ENCODE data around the gene GEMIN7.
"Not testable (repeated sequence)": the region's sequence is repeated elsewhere in the genome, so short reads cannot be mapped to it uniquely, and the experiment has no call there.

Gene GEMIN7

DNA sequence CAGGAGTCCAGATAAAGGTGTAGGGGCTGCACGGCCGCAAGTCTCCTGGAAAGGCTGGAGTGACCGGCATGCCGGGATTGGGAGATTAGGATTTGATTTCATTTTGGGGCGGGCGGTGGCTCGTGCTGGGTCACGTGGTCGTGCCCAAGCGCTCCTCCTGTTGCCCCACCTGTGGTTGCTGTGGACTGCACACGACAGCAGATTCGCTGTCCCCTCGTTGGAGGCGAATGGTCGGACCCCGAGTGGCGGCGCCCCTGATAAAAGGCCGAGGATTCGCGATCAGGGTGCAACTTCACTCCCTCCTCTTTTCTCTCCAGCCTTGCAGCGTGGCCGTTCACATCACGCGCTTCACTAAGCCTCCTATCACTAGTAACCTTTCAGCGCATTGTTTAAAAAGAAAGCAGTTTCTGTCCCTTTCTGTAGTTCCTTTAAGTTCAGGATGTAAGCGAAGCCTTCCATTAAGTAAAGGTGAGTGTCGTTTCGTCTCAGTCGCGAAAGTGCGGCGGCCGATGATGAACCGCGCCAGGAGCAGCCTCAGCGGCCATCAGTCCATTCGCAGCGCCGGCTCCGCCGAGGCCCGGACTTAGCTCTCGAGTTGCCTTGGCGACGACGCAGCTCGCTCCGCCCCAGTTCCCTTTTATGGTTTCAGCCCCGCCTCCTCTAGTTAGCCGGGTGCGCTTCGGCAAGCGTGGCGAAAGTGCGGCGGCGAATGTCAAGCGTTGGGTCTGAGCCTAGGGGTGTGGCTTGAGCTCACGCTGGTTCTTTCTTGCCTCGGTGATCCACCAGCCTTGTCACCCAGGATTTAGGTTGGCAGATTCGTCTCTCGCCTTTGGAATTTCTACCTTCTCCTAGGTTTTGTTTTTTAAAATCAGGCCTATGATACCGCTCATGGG is 12.2 kb downstream of the GEMIN7 start:
- DNase-seq, result peak; percentile 98

GRCh38 chr19:45092747-45093678 is 14.0 kb downstream of the GEMIN7 start, which contains the start of gene PPP1R37:
Gene PPP1R37, plus strand, starts transcription at chr19:45093179. Its CDS starts 147 bp downstream, at chr19:45093326.
- peak; percentile 95 to 96 for DNase-seq

DNA sequence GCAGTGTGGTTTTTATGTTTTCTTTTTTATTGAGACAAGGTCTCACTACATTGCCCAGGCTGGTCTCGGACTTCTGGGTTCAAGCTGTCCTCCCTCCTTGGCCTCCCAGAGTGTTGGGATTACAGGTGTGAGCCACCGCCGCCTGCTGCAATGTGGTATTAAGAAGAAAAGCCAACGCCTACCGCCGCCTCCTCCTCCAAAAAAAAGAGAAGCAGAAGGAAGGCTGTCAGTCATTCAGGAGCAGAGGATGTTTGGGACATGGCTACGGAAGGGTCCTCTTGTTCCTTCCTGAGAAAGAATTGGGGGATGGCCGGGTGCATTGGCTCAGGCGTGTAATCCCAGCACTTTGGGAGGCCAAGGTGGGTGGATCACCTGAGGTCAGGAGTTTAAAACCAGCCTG is 15.1 kb downstream of the GEMIN7 start:
- no peak for DNase-seq

DNA sequence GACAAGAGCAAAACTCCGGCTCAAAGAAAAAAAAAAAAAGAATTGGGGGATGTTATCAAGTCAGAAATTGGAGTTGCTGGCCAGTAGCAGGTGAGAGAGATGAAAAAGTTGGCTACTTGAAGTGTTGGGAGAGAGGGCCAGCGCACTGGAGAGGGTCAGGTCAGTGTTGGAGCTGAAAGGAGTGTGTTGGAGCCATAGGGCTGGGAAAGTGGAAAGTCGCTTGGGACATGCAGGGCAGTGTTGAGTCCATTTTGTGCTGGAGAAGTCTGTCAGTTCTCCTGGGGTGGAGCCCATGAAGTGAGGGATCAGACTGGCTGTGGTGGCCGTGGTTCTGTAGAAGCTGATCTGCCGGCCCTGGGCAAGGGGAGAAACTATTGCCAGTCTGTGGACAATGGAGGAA is 15.6 kb downstream of the GEMIN7 start:
- DNase-seq, result no peak

DNA sequence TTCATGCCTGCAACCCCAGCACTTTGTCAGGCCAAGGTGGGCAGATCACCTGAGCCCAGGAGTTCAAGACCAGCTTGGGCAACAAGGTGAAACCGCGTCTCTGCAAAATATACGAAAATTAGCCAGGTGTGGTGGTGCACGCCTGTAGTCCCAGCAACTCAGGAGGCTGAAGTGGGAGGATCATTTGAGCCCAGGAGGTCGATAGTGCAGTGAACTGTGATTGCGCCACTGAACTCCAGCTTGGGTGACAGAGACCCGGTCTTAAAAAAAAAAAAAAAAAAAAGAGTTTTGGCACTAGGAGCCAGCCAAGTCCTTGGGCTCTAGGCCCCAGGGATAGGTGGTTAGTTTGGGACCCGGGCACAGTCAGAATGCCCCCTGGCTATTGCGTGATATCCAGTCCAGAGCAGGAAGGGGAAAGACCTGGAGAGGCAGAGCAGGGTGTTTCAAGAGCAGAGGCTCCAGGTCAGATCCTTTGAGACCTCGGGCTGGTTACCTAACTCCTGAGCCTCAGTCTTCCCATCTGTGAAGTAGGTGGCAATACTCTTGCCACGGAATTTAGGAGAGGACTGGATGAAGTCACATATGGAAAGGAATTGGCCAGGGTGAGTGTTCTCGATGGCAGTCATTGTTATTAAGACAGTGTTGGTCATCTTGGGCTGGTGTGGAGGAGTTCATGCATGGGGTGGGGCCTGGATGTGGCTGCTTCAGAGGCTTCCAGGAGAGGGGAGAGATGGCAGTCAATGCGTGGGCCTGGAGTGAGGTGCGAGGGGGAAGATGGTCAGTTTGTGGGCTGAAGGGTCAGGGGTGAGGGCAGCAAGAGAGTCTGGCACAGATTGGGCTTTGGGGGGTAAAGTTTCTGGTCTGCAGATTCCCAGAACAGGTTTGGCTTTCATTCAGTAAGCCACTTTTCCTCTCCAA is 16.7 kb downstream of the GEMIN7 start:
- no peak for DNase-seq

GRCh38 chr19:45096700-45097099 is 17.6 kb downstream of the GEMIN7 start:
- DNase-seq, result no peak

- DNase-seq, result no peak
Observed at GRCh38 chr19:45097450-45097775, 18.4 kb downstream of the GEMIN7 start.

- DNase-seq, result no peak
Observed at GRCh38 chr19:45097776-45098520, 18.9 kb downstream of the GEMIN7 start.

DNA sequence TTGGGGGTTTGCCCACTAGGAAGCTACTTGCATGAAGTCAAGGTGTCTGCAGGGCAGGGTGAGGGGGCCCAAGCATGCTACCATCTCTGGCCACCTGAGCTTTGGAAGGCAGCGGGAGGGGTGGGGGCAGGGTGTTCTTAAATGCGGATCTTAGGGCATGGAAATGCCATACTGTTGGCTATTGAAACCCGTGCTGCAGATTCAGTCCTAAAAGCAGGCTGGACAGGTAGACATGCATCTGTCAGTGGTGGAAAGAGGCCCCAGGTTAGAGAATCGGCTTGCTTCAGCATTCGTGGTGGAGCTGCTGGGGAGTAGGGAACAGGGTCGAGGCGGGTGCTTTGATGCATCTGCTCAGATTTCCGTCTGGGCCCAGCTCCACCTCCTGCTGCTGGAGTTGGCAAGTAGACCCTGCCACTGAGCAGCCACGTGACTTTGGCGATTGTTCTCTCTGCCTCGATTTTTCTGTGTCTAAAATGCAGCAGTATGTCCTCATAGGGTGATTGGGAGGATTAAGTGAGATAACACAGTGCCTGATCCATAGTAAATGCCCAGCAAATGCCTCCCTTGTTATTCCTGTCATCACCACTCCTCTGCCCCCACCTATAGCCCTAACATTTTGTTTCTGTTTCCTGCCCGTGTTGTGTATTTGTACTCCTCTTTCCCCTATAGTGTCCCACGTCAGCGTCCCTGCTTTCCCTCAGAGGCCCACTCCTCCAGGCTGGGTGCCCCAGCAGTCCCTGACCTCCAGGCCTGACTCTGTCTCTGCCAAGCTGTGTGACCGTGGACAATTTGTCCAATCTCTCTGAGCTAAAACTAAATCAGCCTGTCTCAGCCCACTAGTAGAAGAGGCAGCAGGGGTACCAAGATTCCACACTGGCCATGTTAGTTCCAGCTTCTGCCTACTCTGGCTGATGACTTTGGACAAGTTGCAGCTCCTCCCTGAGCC is 19.7 kb downstream of the GEMIN7 start:
- no peak for DNase-seq

- DNase-seq, result no peak
Observed at GRCh38 chr19:45099467-45100191, 20.6 kb downstream of the GEMIN7 start.

DNA sequence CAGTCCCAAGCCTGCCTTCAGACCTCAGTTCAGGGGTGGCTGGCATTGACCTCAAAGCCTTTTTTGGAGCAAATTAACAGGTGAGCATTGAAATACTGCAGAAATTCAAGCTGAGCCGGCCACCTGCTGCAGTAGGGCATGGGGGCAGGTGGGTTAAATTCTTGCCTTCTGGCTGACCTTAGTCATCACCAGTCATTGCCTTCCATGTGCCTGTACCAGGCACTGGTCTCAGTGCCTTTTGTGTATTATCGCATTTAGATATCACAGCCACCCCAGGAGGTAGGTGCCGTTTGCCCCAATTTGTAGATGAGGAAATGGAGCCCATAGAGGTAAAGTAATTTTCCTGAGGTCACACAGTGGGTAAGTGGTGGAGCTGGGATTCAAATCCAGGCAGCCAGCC is 21.1 kb downstream of the GEMIN7 start:
- DNase-seq, result no peak

GRCh38 chr19:45100846-45101252 is 21.8 kb downstream of the GEMIN7 start:
- DNase-seq, result no peak

GRCh38 chr19:45101806-45102205 is 22.7 kb downstream of the GEMIN7 start:
- no peak for DNase-seq

DNA sequence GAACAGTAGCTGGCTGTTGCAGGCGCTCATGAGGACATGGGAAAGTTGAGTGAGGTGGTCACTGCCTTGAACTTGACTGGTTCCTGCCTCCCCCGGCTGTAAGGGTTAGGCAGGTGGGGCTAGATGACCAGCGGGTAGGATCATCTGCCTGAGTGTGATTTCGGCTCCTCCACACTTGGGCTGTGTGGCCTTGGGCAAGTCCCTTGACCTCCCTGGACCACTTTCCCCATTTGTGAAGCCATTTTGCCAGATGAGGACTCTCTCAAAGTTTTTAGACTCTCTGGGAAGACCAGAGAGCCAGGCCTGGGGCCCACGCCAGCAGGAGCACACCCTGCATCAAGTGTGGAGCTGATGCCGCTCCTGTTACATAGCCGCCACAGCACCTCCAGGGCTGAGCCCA is 23.4 kb downstream of the GEMIN7 start:
- no peak for DNase-seq

- DNase-seq, result peak; percentile 44 to 50
Observed at GRCh38 chr19:45103156-45103507, 24.1 kb downstream of the GEMIN7 start.

- peak in 1 of 2 donors; percentile 7 for DNase-seq
Observed at GRCh38 chr19:45103508-45104319, 24.7 kb downstream of the GEMIN7 start.

DNA sequence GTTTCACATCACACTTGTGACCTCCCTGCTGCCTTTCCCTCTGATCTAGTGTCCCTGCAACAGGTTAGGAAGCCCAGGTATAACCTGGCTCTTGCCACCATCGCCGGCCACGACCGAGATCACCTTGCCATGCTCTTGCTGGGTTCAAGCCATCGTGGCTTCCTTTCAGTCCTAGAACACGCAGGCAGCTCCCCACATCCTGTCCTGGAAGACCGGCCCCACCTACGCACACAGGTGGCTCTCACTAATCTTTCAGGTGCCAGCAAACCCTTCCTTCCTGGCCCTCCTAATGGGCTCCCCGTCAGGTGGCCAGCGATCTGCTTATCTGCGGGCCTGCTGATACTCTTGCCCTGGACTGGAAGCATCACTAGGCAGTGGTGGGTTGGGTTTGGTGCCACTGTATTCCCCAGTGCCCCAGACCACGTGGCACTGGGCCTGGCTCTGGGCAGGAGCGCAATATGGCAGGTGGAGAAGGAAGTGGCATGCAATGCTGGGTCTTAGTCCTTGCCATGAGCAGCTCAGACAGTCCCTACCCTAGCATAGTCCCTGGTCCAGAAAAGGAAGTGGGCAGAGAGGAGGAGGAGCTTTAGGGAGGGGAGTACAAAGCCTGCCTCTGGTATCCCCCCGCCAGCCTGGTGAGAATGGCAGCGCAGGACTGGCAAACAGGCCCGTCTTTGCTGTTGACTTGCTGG is 25.7 kb downstream of the GEMIN7 start:
- DNase-seq, result no peak

GRCh38 chr19:45106363-45106762 is 27.3 kb downstream of the GEMIN7 start:
- not testable (repeated sequence) for DNase-seq
